ENCODE data around the gene NPW.

Gene NPW

DNA sequence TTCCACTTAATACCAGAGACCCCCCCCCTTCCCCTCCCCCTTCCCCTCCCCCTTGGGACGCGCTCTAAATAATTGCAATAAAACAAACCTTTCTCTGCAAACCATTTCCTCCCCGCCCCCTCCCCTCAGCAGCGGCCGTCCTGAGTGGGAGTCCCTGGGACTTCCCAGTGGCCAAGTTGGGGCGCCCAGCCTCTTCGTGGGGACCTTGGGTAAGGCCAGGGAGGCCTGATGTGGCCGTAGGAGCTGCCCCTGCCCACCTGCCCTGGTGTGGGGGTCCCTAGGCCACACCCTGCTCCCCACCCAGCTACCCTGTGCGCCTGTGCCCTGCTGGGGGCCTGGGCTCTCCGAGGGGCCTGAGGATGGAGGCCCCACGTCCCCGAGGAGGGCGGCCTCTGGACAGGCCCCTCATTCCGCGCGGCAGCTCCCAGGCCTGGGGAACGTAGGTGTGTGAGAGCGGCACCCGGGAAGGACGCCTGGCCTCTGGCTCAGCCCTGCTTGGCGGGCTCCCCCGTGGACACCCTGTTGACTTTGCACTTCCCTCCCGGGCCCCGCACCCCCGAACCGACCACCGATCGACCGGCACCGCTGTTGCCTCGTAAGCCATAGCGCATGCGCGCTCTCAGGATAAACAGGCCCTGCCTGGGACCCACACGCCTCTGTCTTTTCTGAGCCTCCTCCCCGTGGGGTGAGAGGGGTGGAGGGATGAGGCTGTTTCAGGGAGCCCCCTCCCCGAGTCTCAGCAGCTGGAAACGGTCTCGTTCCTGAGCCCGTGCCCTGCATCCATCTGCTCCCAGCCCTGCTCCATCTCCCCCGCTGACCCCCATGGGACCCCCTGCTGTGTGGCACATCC is 19.0 kb downstream of the NPW start:
- peak; percentile 19 for DNase-seq
- H3K27me3 ChIP-seq: no peaks in the 10 kb centered on the region
- no peak overlapping the region for H3K4me3 ChIP-seq (ENCODE audit: low read depth, low read length)
- TF ChIP-seq, protein P1, sequence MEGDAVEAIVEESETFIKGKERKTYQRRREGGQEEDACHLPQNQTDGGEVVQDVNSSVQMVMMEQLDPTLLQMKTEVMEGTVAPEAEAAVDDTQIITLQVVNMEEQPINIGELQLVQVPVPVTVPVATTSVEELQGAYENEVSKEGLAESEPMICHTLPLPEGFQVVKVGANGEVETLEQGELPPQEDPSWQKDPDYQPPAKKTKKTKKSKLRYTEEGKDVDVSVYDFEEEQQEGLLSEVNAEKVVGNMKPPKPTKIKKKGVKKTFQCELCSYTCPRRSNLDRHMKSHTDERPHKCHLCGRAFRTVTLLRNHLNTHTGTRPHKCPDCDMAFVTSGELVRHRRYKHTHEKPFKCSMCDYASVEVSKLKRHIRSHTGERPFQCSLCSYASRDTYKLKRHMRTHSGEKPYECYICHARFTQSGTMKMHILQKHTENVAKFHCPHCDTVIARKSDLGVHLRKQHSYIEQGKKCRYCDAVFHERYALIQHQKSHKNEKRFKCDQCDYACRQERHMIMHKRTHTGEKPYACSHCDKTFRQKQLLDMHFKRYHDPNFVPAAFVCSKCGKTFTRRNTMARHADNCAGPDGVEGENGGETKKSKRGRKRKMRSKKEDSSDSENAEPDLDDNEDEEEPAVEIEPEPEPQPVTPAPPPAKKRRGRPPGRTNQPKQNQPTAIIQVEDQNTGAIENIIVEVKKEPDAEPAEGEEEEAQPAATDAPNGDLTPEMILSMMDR (IDR thresholded peaks at IDR 0.05; ENCODE audit: low read depth, low read length): no peak
- H3K4me1 ChIP-seq: peaks cover 41% of the 10 kb centered on the region
- H3K9me3 ChIP-seq: no peaks in the 10 kb centered on the region
- peaks cover 5% of the 10 kb centered on the region; the same call in 1 of the 2 replicates for H3K36me3 ChIP-seq

DNA sequence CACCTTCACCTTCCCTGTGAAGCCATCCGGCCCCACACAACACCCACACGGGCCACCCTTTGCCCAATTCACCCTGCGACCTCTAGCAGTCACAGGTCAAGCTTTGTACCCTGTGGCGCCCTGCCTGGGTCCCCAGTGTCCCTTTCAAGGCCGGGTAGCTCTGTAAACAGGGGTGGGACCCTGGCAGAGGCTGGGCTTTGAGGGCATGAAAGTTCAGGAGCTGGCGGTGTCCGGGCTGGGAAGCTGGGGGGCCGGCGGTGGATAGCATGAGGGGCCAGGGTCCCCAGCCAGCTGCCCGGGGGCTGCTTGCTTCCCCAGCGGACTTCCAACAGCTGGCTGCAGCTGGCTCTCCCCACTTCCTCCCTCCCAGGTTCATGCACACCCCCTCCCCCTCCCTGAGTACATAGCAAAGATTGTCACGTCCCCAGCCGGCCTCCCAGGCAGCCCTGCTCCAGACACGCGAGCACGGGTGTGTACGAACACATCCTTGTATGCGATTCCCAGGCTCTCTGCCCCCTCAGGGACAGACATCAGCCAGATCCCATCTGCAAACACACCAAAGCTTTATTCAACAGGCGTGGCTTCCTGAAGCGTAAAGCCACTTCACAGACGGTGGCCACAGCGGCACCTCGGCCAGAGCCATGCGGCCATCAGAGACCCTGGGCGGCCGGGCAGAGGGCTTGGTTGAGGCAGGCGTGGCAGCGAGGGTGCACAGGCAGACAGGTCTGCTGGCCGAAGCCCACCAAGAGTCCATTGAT is 19.9 kb downstream of the NPW start:
- Histone ChIP-seq H3K4me1 (peaks cover 37% of the 10 kb centered on the region), H3K4me3 (ENCODE audit: low read depth, low read length) (no peak overlapping the region), H3K36me3 (peaks cover 11% of the 10 kb centered on the region), H3K27me3 (no peaks in the 10 kb centered on the region), H3K9me3 (no peaks in the 10 kb centered on the region)
- DNase-seq: peak; percentile 68
- TF ChIP-seq, protein P1 (IDR thresholded peaks at IDR 0.05; ENCODE audit: low read depth, low read length): no peak

DNA sequence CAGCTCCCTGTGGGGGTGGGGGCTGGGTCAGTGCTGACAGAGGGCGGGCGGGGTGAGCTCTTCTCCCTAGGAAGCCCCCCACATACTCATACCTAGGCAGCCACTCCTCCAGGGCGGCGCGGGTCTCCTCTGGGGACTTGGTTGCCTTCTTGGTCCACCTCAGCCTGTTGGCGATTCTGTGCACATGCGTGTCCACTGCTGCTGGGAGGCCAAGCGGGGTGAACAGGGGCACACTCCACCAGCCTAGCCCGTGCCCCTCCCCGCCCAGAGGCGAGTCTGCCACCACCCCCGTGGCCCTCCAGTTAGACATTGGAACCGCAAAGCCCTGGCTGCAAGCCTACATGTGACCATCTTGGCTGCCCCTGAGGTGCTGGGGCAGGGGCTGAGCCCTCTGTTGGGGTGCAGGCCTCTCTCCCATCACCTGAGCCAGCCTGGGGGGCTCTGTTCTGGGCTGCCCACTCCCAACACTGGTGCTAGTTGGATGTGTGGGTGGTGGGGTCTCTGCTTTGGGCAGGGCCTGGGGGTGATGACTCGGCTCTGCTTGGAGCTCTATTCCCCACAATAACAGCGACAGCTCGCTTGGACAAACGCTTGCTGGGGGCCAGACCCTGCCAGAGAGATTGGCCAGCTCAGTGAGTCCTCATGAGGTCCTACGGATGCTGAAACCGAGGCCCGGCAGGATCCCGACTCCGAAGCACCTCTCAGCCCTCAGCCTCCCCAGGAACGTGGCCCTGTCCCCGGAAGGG is 20.6 kb downstream of the NPW start:
- Histone ChIP-seq H3K4me3 (ENCODE audit: low read depth, low read length) (no peak overlapping the region), H3K9me3 (no peaks in the 10 kb centered on the region)
- no peak for DNase-seq

DNA sequence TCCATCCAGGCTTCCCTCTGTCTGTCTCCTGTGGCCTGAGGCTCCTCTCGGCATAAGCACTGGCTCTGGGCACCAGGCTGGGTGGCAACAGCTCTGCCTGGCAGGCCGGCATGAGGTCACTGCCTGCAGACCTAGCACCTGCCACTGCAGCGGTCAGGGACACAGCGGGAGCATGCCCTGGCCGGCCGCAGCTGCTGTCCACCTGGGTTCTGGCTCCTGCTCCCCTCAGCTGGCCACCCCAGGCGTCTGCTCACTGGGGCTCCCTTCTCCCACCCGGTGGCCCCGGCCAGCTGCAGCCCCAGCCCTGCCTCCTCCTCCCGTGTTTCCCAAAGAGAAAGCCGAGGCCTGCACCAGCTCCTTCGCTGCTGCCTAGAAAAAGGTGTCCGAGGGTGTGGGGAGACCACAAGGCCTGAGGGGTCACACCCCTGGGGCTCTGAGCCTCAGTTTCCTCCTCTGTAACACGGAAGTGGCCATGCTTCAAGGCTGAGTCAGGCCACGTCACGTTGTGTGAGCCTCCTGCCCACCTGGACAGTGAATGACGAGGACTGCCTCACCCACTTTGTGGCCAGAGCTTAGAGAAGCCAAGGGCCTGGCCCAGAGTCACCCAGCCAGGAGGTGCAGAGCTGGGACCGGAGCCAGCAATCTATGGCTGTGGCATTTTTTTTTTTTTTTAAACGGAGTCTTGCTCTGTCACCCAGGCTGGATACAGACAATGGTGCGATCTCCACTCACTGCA is 21.4 kb downstream of the NPW start:
- peaks cover 31% of the 10 kb centered on the region for H3K4me1 ChIP-seq
- no peaks in the 10 kb centered on the region for H3K27me3 ChIP-seq
- DNase-seq: peak; percentile 59
- peaks cover 21% of the 10 kb centered on the region for H3K36me3 ChIP-seq
- TF ChIP-seq, protein P1 (IDR thresholded peaks at IDR 0.05; ENCODE audit: low read depth, low read length): no peak
- H3K9me3 ChIP-seq: no peaks in the 10 kb centered on the region
- H3K4me3 ChIP-seq (ENCODE audit: low read depth, low read length): no peak overlapping the region

More for the DNA sequence above, 20.6 kb downstream of the NPW start:
- Histone ChIP-seq H3K4me1 (peaks cover 37% of the 10 kb centered on the region), H3K27me3 (no peaks in the 10 kb centered on the region), H3K36me3 (peaks cover 14% of the 10 kb centered on the region)
- TF ChIP-seq, protein P1 (IDR thresholded peaks at IDR 0.05; ENCODE audit: low read depth, low read length): no peak

DNA sequence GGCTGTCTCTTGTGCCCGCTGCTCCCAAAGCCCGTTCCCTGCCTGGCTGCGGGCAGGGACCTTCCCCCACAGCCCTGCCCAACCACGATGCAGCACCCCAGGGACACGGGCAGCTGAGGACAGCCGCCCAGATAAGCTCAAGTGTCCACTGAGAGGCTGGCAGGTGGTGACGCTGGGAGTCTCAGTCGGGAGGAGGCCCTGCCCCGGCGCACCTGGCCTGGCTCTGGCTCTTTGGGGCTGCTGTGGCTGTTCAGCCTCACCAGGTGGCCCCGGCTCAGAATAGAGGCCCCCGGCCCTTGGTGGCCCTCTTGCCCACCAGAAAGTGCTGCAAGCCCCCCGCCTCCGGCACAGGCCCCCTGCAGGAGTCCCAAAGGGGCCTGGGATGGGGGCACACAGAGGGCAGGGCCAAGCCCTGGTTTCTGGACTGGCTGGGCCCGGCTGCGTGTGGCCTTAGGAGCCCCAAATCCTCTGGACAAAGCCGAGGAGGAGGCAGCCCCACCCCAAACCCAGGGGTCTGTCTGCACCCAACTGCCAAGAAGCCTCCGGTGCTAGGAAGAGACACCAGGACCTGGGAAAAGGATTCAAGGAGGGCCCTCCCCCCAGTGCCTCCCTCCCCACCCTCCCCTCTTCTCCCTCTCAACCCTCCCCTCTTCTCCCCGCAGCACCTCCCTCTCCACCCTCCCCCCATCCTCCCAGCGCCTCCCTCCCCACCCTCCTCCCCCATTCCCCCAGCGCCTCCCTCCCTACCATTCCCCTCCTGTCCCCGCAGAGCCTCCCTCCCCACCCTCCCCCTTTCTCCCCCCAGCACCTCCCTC is 22.8 kb downstream of the NPW start:
- Histone ChIP-seq H3K9me3 (no peaks in the 10 kb centered on the region), H3K4me1 (peaks cover 27% of the 10 kb centered on the region), H3K27me3 (no peaks in the 10 kb centered on the region), H3K4me3 (ENCODE audit: low read depth, low read length) (no peak overlapping the region), H3K36me3 (peaks cover 21% of the 10 kb centered on the region)
- DNase-seq: no peak
- TF ChIP-seq, protein P1 (IDR thresholded peaks at IDR 0.05; ENCODE audit: low read depth, low read length): no peak

Data from BE2C (cell line).